Measurements from ENCODE around the gene FBXL14.

GRCh38 chr12:1638203-1638602 is 43.8 kb upstream of the FBXL14 start:
- TF ChIP-seq, protein P1, sequence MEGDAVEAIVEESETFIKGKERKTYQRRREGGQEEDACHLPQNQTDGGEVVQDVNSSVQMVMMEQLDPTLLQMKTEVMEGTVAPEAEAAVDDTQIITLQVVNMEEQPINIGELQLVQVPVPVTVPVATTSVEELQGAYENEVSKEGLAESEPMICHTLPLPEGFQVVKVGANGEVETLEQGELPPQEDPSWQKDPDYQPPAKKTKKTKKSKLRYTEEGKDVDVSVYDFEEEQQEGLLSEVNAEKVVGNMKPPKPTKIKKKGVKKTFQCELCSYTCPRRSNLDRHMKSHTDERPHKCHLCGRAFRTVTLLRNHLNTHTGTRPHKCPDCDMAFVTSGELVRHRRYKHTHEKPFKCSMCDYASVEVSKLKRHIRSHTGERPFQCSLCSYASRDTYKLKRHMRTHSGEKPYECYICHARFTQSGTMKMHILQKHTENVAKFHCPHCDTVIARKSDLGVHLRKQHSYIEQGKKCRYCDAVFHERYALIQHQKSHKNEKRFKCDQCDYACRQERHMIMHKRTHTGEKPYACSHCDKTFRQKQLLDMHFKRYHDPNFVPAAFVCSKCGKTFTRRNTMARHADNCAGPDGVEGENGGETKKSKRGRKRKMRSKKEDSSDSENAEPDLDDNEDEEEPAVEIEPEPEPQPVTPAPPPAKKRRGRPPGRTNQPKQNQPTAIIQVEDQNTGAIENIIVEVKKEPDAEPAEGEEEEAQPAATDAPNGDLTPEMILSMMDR (IDR thresholded peaks at IDR 0.05) = no peak
- no peak for TF ChIP-seq POLR2A (IDR thresholded peaks at IDR 0.05)

All from breast epithelium (tissue), 3 donors.